PC-3 (cell line): ENCODE data around the gene PRKCG. TPM values are rescaled to one million over a fixed set of nuclear protein-coding genes. Genes with fewer than 3 reads are reported as not detected.

Experiments
- ATAC-seq: fragments of 200-7000 bp; cut with Tn5 transposase; 2 replicates; pipeline ENCODE4 v1.9.1; 2020; ENCODE audit warnings: mild to moderate bottlenecking, moderate library complexity
- BruUV-seq: library from RNA; stranded (reverse); fragments of 400-500 nt; replicated peaks from 2 replicates; lab custom pipeline; 2021; lab: Mats Ljungman, UMichigan
- CTCF ChIA-PET: fragments of 300-600 bp; sonication (Branson Sonifier 250); formaldehyde crosslinking; loops from one replicate; lab custom pipeline; 2022; ENCODE audit warnings: antibody characterized with exemption; lab: Charles Lee
- POLR2A ChIA-PET: fragments of 300-600 bp; sonication (Branson Sonifier 250); formaldehyde crosslinking; loops from one replicate; lab custom pipeline; 2022; ENCODE audit warnings: antibody characterized with exemption; ENCODE audit not compliant: unreplicated experiment; lab: Charles Lee
- DNase-seq: peaks from one replicate; pipeline ENCODE4 v3.0.0-alpha.2; 2015
- H2AFZ ChIP-seq: fragments of 300-600 bp; sonication (generic); 2 replicates; pipeline ENCODE4 v1.6.0; 2016; ENCODE audit warnings: antibody characterized with exemption, low read length
- H3F3A ChIP-seq: fragments of 300-600 bp; sonication (generic); one replicate; pipeline ENCODE4 v1.6.0; 2017; ENCODE audit warnings: antibody characterized with exemption, low read length, control low read depth, mild to moderate bottlenecking; ENCODE audit not compliant: unreplicated experiment
- H3K27ac ChIP-seq: fragments of 300-600 bp; sonication (generic); 2 replicates; pipeline ENCODE4 v1.5.1; 2016; ENCODE audit warnings: mild to moderate bottlenecking, low read length
- H3K27me3 ChIP-seq: fragments of 300-600 bp; sonication (generic); 2 replicates; pipeline ENCODE4 v1.6.1; 2016; ENCODE audit warnings: low read length, mixed read lengths
- H3K36me3 ChIP-seq: fragments of 300-600 bp; sonication (generic); 2 replicates; pipeline ENCODE4 v1.6.1; 2016; ENCODE audit warnings: low read depth, mixed run types, low read length, mixed read lengths
- H3K4me1 ChIP-seq: fragments of 300-600 bp; sonication (generic); 2 replicates; pipeline ENCODE4 v1.5.1; 2016; ENCODE audit warnings: low read length; ENCODE audit not compliant: insufficient read depth
- H3K4me2 ChIP-seq: fragments of 300-600 bp; sonication (generic); 2 replicates; pipeline ENCODE4 v1.6.0; 2016; ENCODE audit warnings: low read length
- H3K4me3 ChIP-seq: fragments of 300-600 bp; sonication (generic); 2 replicates; pipeline ENCODE4 v1.5.1; 2016; ENCODE audit warnings: mild to moderate bottlenecking, low read length, mixed read lengths
- H3K79me2 ChIP-seq: fragments of 300-600 bp; sonication (generic); 2 replicates; pipeline ENCODE4 v1.6.1; 2017; ENCODE audit warnings: low read length, mixed read lengths
- H3K9ac ChIP-seq: fragments of 300-600 bp; sonication (generic); 2 replicates; pipeline ENCODE4 v1.6.0; 2016; ENCODE audit warnings: mild to moderate bottlenecking, low read length
- H3K9me2 ChIP-seq: fragments of 300-600 bp; sonication (generic); replicated peaks from 2 replicates; pipeline ENCODE4 v1.6.1; 2016; ENCODE audit warnings: mixed run types, low read length, mixed read lengths
- H3K9me3 ChIP-seq: fragments of 300-600 bp; sonication (generic); 2 replicates; pipeline ENCODE4 v1.6.1; 2016; ENCODE audit warnings: low read length, mixed read lengths
- H4K20me1 ChIP-seq: fragments of 300-600 bp; sonication (generic); 2 replicates; pipeline ENCODE4 v1.6.1; 2016; ENCODE audit warnings: low read length, mixed read lengths
- CTCF ChIP-seq: fragments of 300-600 bp; sonication (generic); conservative IDR thresholded peaks from 2 replicates; pipeline ENCODE4 v1.5.1; 2017; ENCODE audit warnings: antibody characterized with exemption, low read depth, mild to moderate bottlenecking, low read length
- EZH2 ChIP-seq: fragments of 300-600 bp; sonication (generic); IDR thresholded peaks from one replicate; pipeline ENCODE4 v1.6.1; 2017; ENCODE audit warnings: antibody characterized with exemption, mild to moderate bottlenecking, low read length; ENCODE audit not compliant: unreplicated experiment
- EZH2phosphoT487 ChIP-seq: fragments of 300-600 bp; sonication (generic); IDR thresholded peaks from 2 replicates; pipeline ENCODE4 v1.6.1; 2018; ENCODE audit warnings: mild to moderate bottlenecking, antibody characterized with exemption, low read length, borderline replicate concordance
- intact Hi-C: fragments of 100-400 bp; cut with micrococcal nuclease; formaldehyde crosslinking; loops from 2 replicates; pipeline ENCODE4 v1.9.0; 2023
- total RNA-seq: library from RNA; depleted of rRNA; stranded (reverse); fragments of >200 nt; gene quantifications from 2 replicates; pipeline ENCODE4 v1.2.3, GENCODE V29; 2014

PRKCG gene
- total RNA-seq, 1 experiment from 2014 or later: 1.5 TPM

GRCh38 chr19:53873773-53874605 is 8.0 kb upstream of the PRKCG start:
- Histone ChIP-seq H3K9me2 (no peaks in the 10 kb centered on the region), H3K27me3 (no peaks in the 10 kb centered on the region), H3F3A (no peaks in the 10 kb centered on the region), H3K4me2 (no peak overlapping the region), H2AFZ (no peak overlapping the region), H3K27ac (no peak overlapping the region), H3K36me3 (peaks cover 25% of the 10 kb centered on the region), H3K4me3 (no peak overlapping the region), H3K9ac (no peak overlapping the region), H3K9me3 (no peaks in the 10 kb centered on the region), H3K4me1 (peaks cover 2% of the 10 kb centered on the region; the same call in 1 of the 2 replicates), H3K79me2 (peaks cover 37% of the 10 kb centered on the region), H4K20me1 (peaks cover 24% of the 10 kb centered on the region; the same call in 1 of the 2 replicates)
- ATAC-seq (no peak), DNase-seq (no peak)
- TF ChIP-seq EZH2phosphoT487: no peak
- no peak for TF ChIP-seq CTCF
- no peak for TF ChIP-seq EZH2
- CTCF ChIA-PET: no interaction called here
- TSS peak; percentile 20 for BruUV-seq
- intact Hi-C loops: no loop called here
- POLR2A ChIA-PET: no interaction called here

- Histone ChIP-seq H4K20me1 (peaks cover 24% of the 10 kb centered on the region; the same call in 1 of the 2 replicates), H3K27ac (no peak overlapping the region), H3K9ac (no peak overlapping the region), H3K27me3 (0 out of 2 replicates have a peak, but pooled peaks cover 1% of the 10 kb centered on the region), H3K4me1 (peaks cover 3% of the 10 kb centered on the region; the same call in 1 of the 2 replicates), H3K4me2 (no peak overlapping the region), H3F3A (no peaks in the 10 kb centered on the region), H3K79me2 (peaks cover 31% of the 10 kb centered on the region), H3K9me3 (no peaks in the 10 kb centered on the region), H3K9me2 (no peaks in the 10 kb centered on the region), H2AFZ (no peak overlapping the region), H3K4me3 (no peak overlapping the region), H3K36me3 (peaks cover 25% of the 10 kb centered on the region)
- ATAC-seq (no peak), DNase-seq (no peak)
- CTCF ChIA-PET: no interaction called here
- POLR2A ChIA-PET: no interaction called here
- intact Hi-C loops: no loop called here
- no peak for TF ChIP-seq EZH2phosphoT487
- no peak for TF ChIP-seq EZH2
- TF ChIP-seq CTCF: no peak
- no TSS peak for BruUV-seq
These were observed 7.4 kb upstream of the PRKCG start for GRCh38 chr19:53874606-53874990.
